ENCODE measurements around the gene ALKBH5. TPM values are rescaled to one million over a fixed set of nuclear protein-coding genes. Genes with fewer than 3 reads are reported as not detected.

ALKBH5 gene
- total and polyA plus RNA-seq, 8 donors: 32.8 to 66.7 (median 49.4) TPM

GRCh38 chr17:18141210-18141803 lies 42.3 kb upstream of the ALKBH5 start:
- no peaks in the 10 kb centered on the region for H3K9me3 ChIP-seq

GRCh38 chr17:18142417-18142816 lies 41.2 kb upstream of the ALKBH5 start:
- no peak overlapping the region for H3K27ac ChIP-seq
- H3K4me3 ChIP-seq: no peak overlapping the region
- H3K4me1 ChIP-seq: peaks cover 0 to 9% (median 5%) of the 10 kb centered on the region in 4 donors
- DNase-seq: no peak
- H3K9me3 ChIP-seq: no peaks in the 10 kb centered on the region
- 69 to 95% (median 83%) methylated on average over 3 of the region's 3 CpGs for WGBS, 5 donors
- no peak for TF ChIP-seq POLR2AphosphoS5 (IDR thresholded peaks at IDR 0.05)
- TF ChIP-seq POLR2A (IDR thresholded peaks at IDR 0.05): no peak
- TF ChIP-seq EP300 (IDR thresholded peaks at IDR 0.05): no peak
- TF ChIP-seq CTCF (IDR thresholded peaks at IDR 0.05): no peak
- intact Hi-C loops (cut with DNase I; ENCODE audit: low total_unique reads): no loop called here
- no peaks in the 10 kb centered on the region for H3K36me3 ChIP-seq
- peaks cover 0 to 24% (median 0%) of the 10 kb centered on the region in 3 donors for H3K27me3 ChIP-seq

More at GRCh38 chr17:18141210-18141803, 42.3 kb upstream of the ALKBH5 start:
- intact Hi-C loops (cut with DNase I; ENCODE audit: low total_unique reads): no loop called here
- WGBS, 5 donors: 18 to 29% (median 22%) methylated on average over 7 to 9 of the region's 9 CpGs
- peak in 1 of 2 donors; percentile 82 for DNase-seq
- Histone ChIP-seq H3K4me3 (no peak overlapping the region), H3K27ac (no peak overlapping the region), H3K36me3 (no peaks in the 10 kb centered on the region), H3K4me1 (peaks cover 0 to 9% (median 5%) of the 10 kb centered on the region in 4 donors), H3K27me3 (peaks cover 0 to 33% (median 0%) of the 10 kb centered on the region in 3 donors)
- TF ChIP-seq POLR2A (IDR thresholded peaks at IDR 0.05) (no peak), CTCF (IDR thresholded peaks at IDR 0.05) (peak in 5 of 7 experiments; percentile 18 to 61 (median 45)), POLR2AphosphoS5 (IDR thresholded peaks at IDR 0.05) (no peak), EP300 (IDR thresholded peaks at IDR 0.05) (no peak)

- no peak for DNase-seq
- no peak overlapping the region for H3K27ac ChIP-seq
- no peaks in the 10 kb centered on the region for H3K9me3 ChIP-seq
- TF ChIP-seq EP300 (IDR thresholded peaks at IDR 0.05): no peak
- no peak for TF ChIP-seq POLR2AphosphoS5 (IDR thresholded peaks at IDR 0.05)
- intact Hi-C loops (cut with DNase I; ENCODE audit: low total_unique reads): no loop called here
- no peaks in the 10 kb centered on the region for H3K36me3 ChIP-seq
- peaks cover 0 to 9% (median 5%) of the 10 kb centered on the region in 4 donors for H3K4me1 ChIP-seq
- peaks cover 0 to 24% (median 0%) of the 10 kb centered on the region in 3 donors for H3K27me3 ChIP-seq
- H3K4me3 ChIP-seq: no peak overlapping the region
- 60 to 72% (median 64%) methylated on average over 10 to 18 of the region's 18 CpGs for WGBS, 5 donors
Observed at GRCh38 chr17:18143044-18143936, 40.3 kb upstream of the ALKBH5 start.

- H3K27ac ChIP-seq: no peak overlapping the region
- no peak overlapping the region for H3K4me3 ChIP-seq
- DNase-seq: no peak
- H3K4me1 ChIP-seq: peaks cover 0 to 9% (median 5%) of the 10 kb centered on the region in 4 donors
- H3K27me3 ChIP-seq: peaks cover 0 to 24% (median 0%) of the 10 kb centered on the region in 3 donors
- no peaks in the 10 kb centered on the region for H3K36me3 ChIP-seq
- H3K9me3 ChIP-seq: no peaks in the 10 kb centered on the region
- WGBS, 5 donors: 77 to 100% (median 87%) methylated on average over 2 to 4 of the region's 4 CpGs
- intact Hi-C loops (cut with DNase I; ENCODE audit: low total_unique reads): no loop called here
- TF ChIP-seq POLR2A (IDR thresholded peaks at IDR 0.05) (no peak), POLR2AphosphoS5 (IDR thresholded peaks at IDR 0.05) (no peak), CTCF (IDR thresholded peaks at IDR 0.05) (no peak), EP300 (IDR thresholded peaks at IDR 0.05) (no peak)
Observed at GRCh38 chr17:18144261-18144660, 39.4 kb upstream of the ALKBH5 start.
